Measurements from ENCODE around the gene AKAP3.

Gene AKAP3

DNA sequence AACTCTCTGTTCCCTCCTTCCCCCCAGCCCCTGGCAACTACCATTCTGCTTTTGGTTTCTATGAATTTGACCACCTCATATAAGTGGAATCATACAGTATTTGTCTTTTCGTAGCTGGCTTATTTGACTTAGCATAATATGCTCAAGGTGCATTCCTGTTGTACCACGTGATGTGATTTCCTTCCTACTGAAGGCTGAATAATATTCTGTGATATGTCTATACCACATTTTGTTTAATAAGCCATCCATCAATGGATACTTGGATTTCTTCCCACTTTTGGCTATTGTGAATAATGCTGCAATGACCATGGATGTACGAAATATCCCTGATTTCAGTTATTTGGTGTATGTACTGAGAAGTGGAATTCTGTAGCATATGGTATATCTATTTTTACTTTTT lies 16.4 kb upstream of the AKAP3 start:
- ATAC-seq = no peak
- TF ChIP-seq ZNF70 (CRISPR knock-in tag; IDR thresholded peaks at IDR 0.05) (no peak), PPARA (CRISPR knock-in tag; IDR thresholded peaks at IDR 0.05; ENCODE audit: borderline replicate concordance) (no peak), ARNTL (CRISPR knock-in tag; IDR thresholded peaks at IDR 0.05; ENCODE audit: borderline replicate concordance, low read depth) (no peak), BACH2 (CRISPR knock-in tag; IDR thresholded peaks at IDR 0.05; ENCODE audit: borderline replicate concordance) (no peak), TCF4 (CRISPR knock-in tag; IDR thresholded peaks at IDR 0.05; ENCODE audit: borderline replicate concordance) (no peak), ZC3H10 (CRISPR knock-in tag; IDR thresholded peaks at IDR 0.05) (no peak)
- TF ChIP-seq, protein P1, sequence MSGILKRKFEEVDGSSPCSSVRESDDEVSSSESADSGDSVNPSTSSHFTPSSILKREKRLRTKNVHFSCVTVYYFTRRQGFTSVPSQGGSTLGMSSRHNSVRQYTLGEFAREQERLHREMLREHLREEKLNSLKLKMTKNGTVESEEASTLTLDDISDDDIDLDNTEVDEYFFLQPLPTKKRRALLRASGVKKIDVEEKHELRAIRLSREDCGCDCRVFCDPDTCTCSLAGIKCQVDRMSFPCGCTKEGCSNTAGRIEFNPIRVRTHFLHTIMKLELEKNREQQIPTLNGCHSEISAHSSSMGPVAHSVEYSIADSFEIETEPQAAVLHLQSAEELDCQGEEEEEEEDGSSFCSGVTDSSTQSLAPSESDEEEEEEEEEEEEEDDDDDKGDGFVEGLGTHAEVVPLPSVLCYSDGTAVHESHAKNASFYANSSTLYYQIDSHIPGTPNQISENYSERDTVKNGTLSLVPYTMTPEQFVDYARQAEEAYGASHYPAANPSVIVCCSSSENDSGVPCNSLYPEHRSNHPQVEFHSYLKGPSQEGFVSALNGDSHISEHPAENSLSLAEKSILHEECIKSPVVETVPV (CRISPR knock-in tag; IDR thresholded peaks at IDR 0.05) = no peak

DNA sequence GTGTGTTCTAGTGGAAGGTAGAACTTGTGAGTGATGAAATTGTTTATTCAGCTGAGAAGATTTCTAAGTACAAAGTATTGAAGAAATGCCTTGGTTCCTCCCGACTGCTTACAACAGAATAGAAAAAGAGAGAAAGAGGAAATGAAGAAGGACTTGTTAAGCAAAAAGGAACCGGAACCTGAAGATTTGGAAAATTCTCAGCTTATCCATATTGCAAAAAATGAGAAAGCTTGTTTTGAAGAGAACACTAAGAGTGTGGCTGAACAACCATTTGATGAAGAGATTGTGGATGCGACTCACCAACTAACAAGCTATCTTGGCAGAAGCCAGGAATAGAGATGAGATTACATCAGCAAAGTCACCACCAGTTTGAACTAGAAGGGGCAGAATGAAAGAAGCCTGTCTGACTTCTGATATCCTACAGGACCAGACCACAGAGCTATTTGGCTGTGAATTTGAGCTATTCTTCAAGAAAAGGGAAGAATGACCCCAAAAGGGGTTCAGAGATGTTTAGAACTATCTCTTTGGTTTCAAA lies 15.2 kb upstream of the AKAP3 start:
- peak; percentile 79 for ATAC-seq

DNA sequence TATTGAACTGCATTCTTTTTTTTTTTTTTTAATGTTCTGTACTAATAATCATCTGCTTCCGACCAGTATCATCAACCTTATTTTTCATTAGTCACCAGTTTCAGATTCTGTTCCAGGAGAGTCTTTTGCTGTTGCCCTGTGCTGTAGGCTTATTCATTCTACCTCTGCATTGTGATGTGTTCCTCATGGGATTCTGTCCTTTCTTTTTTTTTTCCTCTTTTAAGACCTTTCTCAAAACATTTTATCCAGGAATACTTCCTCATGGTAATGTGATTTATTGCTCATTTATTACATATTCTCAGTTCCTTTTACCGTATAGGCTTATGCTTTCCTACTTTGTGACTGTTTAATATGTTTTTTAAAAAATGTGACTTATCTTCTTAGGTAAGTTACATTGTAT lies 4.8 kb upstream of the AKAP3 start:
- TF ChIP-seq OSR1 (CRISPR knock-in tag; IDR thresholded peaks at IDR 0.05) (no peak), RARB (CRISPR knock-in tag; IDR thresholded peaks at IDR 0.05) (no peak), TOX (CRISPR knock-in tag; IDR thresholded peaks at IDR 0.05; ENCODE audit: borderline replicate concordance) (no peak), TCF4 (CRISPR knock-in tag; IDR thresholded peaks at IDR 0.05; ENCODE audit: borderline replicate concordance) (no peak), ISL1 (CRISPR knock-in tag; IDR thresholded peaks at IDR 0.05) (no peak), ZFP30 (CRISPR knock-in tag; IDR thresholded peaks at IDR 0.05) (no peak)
- ATAC-seq = no peak

More for the DNA sequence above, 15.2 kb upstream of the AKAP3 start:
- TF ChIP-seq GLIS3 (CRISPR knock-in tag; IDR thresholded peaks at IDR 0.05) (no peak), TOX (CRISPR knock-in tag; IDR thresholded peaks at IDR 0.05; ENCODE audit: borderline replicate concordance) (no peak), TCF4 (CRISPR knock-in tag; IDR thresholded peaks at IDR 0.05; ENCODE audit: borderline replicate concordance) (no peak), ZNF565 (CRISPR knock-in tag; conservative IDR thresholded peaks at IDR 0.05; ENCODE audit: low read depth) (no peak), OSR1 (CRISPR knock-in tag; IDR thresholded peaks at IDR 0.05) (no peak), CSDC2 (CRISPR knock-in tag; IDR thresholded peaks at IDR 0.05) (no peak), PPARA (CRISPR knock-in tag; IDR thresholded peaks at IDR 0.05; ENCODE audit: borderline replicate concordance) (no peak), SNAI2 (CRISPR knock-in tag; IDR thresholded peaks at IDR 0.05) (no peak), ZNF8 (CRISPR knock-in tag; IDR thresholded peaks at IDR 0.05) (no peak), ISL1 (CRISPR knock-in tag; IDR thresholded peaks at IDR 0.05) (no peak), BACH2 (CRISPR knock-in tag; IDR thresholded peaks at IDR 0.05; ENCODE audit: borderline replicate concordance) (no peak), ZFP30 (CRISPR knock-in tag; IDR thresholded peaks at IDR 0.05) (no peak), ARNTL (CRISPR knock-in tag; IDR thresholded peaks at IDR 0.05; ENCODE audit: borderline replicate concordance, low read depth) (no peak), ESRRG (CRISPR knock-in tag; IDR thresholded peaks at IDR 0.05) (no peak), ZNF70 (CRISPR knock-in tag; IDR thresholded peaks at IDR 0.05) (no peak), RARB (CRISPR knock-in tag; IDR thresholded peaks at IDR 0.05) (no peak), ZC3H10 (CRISPR knock-in tag; IDR thresholded peaks at IDR 0.05) (no peak)
- TF ChIP-seq, protein P1 (CRISPR knock-in tag; IDR thresholded peaks at IDR 0.05) = no peak
- TF ChIP-seq, protein P2, sequence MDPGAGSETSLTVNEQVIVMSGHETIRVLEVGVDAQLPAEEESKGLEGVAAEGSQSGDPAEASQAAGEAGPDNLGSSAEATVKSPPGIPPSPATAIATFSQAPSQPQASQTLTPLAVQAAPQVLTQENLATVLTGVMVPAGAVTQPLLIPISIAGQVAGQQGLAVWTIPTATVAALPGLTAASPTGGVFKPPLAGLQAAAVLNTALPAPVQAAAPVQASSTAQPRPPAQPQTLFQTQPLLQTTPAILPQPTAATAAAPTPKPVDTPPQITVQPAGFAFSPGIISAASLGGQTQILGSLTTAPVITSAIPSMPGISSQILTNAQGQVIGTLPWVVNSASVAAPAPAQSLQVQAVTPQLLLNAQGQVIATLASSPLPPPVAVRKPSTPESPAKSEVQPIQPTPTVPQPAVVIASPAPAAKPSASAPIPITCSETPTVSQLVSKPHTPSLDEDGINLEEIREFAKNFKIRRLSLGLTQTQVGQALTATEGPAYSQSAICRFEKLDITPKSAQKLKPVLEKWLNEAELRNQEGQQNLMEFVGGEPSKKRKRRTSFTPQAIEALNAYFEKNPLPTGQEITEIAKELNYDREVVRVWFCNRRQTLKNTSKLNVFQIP (CRISPR knock-in tag; IDR thresholded peaks at IDR 0.05; ENCODE audit: borderline replicate concordance, low read depth) = no peak
- TF ChIP-seq, protein P3, sequence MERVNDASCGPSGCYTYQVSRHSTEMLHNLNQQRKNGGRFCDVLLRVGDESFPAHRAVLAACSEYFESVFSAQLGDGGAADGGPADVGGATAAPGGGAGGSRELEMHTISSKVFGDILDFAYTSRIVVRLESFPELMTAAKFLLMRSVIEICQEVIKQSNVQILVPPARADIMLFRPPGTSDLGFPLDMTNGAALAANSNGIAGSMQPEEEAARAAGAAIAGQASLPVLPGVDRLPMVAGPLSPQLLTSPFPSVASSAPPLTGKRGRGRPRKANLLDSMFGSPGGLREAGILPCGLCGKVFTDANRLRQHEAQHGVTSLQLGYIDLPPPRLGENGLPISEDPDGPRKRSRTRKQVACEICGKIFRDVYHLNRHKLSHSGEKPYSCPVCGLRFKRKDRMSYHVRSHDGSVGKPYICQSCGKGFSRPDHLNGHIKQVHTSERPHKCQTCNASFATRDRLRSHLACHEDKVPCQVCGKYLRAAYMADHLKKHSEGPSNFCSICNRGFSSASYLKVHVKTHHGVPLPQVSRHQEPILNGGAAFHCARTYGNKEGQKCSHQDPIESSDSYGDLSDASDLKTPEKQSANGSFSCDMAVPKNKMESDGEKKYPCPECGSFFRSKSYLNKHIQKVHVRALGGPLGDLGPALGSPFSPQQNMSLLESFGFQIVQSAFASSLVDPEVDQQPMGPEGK (CRISPR knock-in tag; IDR thresholded peaks at IDR 0.05; ENCODE audit: borderline replicate concordance) = no peak

DNA sequence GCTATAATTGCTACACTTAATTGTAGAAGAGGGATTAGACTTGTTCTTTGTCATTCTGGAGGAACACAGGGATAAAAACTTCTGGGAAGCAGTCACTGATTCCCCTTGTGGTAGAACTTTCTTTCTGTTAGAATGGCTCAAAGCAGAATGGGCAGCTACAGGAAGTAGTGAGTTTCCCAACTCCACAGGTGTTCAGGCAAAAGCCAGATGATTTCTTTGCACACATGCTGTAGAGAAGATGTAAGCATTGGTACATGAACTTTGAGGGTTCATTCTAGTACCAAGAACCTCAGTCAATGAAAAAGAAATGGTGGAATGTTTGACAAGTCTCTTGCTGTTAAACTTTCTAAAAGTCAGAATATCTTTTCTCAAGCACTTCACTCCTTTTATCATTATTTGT lies 4.4 kb upstream of the AKAP3 start:
- TF ChIP-seq ARNTL (CRISPR knock-in tag; IDR thresholded peaks at IDR 0.05; ENCODE audit: borderline replicate concordance, low read depth) = no peak
- no peak for ATAC-seq

DNA sequence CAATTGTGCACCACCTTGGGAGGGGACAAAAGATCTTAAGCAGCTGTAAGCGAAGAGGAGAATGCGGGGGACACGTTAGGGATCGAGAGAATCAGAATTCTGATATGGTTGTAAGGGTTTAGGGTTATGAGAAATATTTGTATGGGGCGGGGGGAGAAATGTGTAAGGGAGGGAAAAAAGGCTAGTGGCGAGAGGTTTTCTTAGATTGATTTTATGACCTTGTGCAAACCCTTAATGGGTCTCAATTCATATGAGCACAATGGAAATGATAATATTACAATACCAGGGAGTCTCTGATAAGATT lies 459 bp upstream of the AKAP3 start:
- ATAC-seq = peak; percentile 7; the same call in 1 of the 3 replicates
- no peak for TF ChIP-seq OSR1 (CRISPR knock-in tag; IDR thresholded peaks at IDR 0.05)
- TF ChIP-seq ZNF8 (CRISPR knock-in tag; IDR thresholded peaks at IDR 0.05) = no peak
- TF ChIP-seq ESRRG (CRISPR knock-in tag; IDR thresholded peaks at IDR 0.05) = no peak
- TF ChIP-seq ISL1 (CRISPR knock-in tag; IDR thresholded peaks at IDR 0.05) = no peak
- no peak for TF ChIP-seq BACH2 (CRISPR knock-in tag; IDR thresholded peaks at IDR 0.05; ENCODE audit: borderline replicate concordance)
- TF ChIP-seq, protein P2 (CRISPR knock-in tag; IDR thresholded peaks at IDR 0.05; ENCODE audit: borderline replicate concordance, low read depth) = no peak
- TF ChIP-seq, protein P1 (CRISPR knock-in tag; IDR thresholded peaks at IDR 0.05) = no peak
- no peak for TF ChIP-seq ZNF70 (CRISPR knock-in tag; IDR thresholded peaks at IDR 0.05)
- TF ChIP-seq, protein P4, sequence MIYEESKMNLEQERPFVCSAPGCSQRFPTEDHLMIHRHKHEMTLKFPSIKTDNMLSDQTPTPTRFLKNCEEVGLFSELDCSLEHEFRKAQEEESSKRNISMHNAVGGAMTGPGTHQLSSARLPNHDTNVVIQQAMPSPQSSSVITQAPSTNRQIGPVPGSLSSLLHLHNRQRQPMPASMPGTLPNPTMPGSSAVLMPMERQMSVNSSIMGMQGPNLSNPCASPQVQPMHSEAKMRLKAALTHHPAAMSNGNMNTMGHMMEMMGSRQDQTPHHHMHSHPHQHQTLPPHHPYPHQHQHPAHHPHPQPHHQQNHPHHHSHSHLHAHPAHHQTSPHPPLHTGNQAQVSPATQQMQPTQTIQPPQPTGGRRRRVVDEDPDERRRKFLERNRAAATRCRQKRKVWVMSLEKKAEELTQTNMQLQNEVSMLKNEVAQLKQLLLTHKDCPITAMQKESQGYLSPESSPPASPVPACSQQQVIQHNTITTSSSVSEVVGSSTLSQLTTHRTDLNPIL (CRISPR knock-in tag; IDR thresholded peaks at IDR 0.05; ENCODE audit: low read depth) = no peak
- TF ChIP-seq GLIS3 (CRISPR knock-in tag; IDR thresholded peaks at IDR 0.05) = no peak
